ENCODE measurements around the gene NID1.

DNA sequence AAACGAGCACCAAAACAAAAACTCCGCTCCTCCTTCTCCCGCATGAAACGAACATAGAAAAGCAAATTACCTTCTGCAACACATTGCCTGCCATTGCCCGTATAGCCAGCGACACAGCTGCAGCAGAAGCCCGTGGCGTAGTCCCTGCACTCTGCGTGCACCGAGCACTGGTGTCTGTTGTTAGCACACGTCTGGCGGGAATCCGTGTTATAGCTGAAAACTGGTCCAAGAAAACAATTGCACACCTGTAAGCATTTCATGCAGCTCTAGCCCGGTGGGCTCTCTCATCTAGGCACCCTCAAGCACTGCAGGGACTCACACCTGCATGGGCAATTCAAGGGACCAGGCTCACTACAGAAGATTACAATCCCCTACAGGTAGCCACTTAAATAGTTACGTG lies 26.9 kb downstream of the NID1 start:
- TF ChIP-seq HDAC2 (IDR thresholded peaks at IDR 0.05) (no peak), MTA2 (IDR thresholded peaks at IDR 0.05; ENCODE audit: low read depth) (no peak), CREB1 (IDR thresholded peaks at IDR 0.05) (no peak), CREB1 (CRISPR knock-in tag; IDR thresholded peaks at IDR 0.05) (no peak), TCF3 (CRISPR knock-in tag; IDR thresholded peaks at IDR 0.05) (no peak), MXI1 (IDR thresholded peaks at IDR 0.05; ENCODE audit: low read depth, low read length) (no peak), KLF10 (CRISPR knock-in tag; IDR thresholded peaks at IDR 0.05) (no peak), GABPA (tag; conservative IDR thresholded peaks at IDR 0.05; ENCODE audit: low read depth) (no peak), THRAP3 (IDR thresholded peaks at IDR 0.05; ENCODE audit: borderline replicate concordance) (no peak), CHD1 (IDR thresholded peaks at IDR 0.05; ENCODE audit: low read length) (no peak), KDM1A (IDR thresholded peaks at IDR 0.05) (no peak), POLR3G (IDR thresholded peaks at IDR 0.05; ENCODE audit: extremely low read depth, insufficient read length, insufficient replicate concordance) (no peak)

Data from K562 (cell line).